ENCODE results near the gene OPRL1. TPM values are rescaled to one million over a fixed set of nuclear protein-coding genes. Genes with fewer than 3 reads are reported as not detected.
"Not testable (repeated sequence)": the region's sequence is repeated elsewhere in the genome, so short reads cannot be mapped to it uniquely, and the experiment has no call there.

OPRL1 gene
- total RNA-seq, 1 donor from 2014 or later, result 1.4 TPM

DNA sequence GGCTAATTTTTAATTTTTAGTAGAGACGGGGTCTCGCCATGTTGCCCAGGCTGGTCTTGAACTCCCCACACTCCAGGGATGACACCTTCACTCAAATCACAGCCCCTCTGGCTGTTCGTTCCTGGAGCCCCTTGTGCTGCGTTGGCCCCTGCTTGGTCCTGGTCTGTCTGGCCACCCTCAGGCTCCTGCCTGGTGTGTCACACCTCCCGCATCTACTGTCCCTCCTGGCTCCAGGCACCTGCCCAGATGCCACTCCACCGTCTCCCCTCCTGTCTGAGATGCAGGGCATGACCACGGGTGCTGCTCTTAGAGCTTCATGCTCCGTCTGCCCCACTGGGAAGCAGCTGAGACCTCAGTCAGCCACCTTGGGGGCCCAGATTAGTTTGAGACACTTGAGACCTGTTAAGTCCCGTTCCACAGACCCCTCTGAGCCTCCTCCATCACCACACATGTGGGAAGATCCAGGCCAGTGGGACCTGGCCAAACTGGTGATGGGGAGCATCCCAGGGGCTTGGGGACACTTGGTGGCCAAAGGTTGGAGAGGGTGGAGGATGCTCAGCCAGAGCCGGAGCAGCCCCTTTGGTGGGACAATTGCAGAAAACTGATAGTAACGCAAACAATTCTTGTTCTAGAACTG is 49.4 kb downstream of the OPRL1 start:
- Mint-ChIP-seq H3K4me1 (no peaks in the 10 kb centered on the region), H3K27ac (no peak overlapping the region), H3K27me3 (peaks cover 6% of the 10 kb centered on the region), H3K9me3 (no peaks in the 10 kb centered on the region), H3K4me3 (no peak overlapping the region), H3K36me3 (ENCODE audit: low read depth) (no peaks in the 10 kb centered on the region)
- TF ChIP-seq CTCF (IDR thresholded peaks at IDR 0.05), result no peak
- DNase-seq (no peak), ATAC-seq (ENCODE audit: low read depth) (no peak)
- CTCF ChIA-PET, result no interaction called here
- intact Hi-C loops (cut with micrococcal nuclease), result no loop called here
- POLR2A ChIA-PET, result no interaction called here

DNA sequence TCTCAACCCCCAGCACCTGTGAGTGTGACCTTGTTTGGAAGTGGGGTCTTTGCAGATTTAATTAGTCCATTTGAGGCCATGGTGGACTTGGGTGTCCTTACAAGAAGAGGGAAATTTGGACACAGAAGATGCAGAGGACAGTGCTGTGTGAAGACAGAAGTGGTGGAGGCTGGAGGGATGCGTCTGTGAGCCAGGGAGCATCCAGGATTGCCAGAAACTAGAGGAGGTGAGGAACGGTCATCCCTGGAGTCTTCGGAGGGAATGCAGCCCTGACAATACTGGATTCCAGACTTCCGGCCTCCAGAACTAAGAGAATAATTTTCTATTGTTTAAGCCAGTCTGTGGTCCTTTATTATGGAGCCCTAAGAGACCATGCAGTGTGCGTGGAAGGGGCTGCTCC is 50.4 kb downstream of the OPRL1 start:
- H3K4me3 Mint-ChIP-seq, result no peak overlapping the region
- intact Hi-C loops (cut with micrococcal nuclease), result no loop called here
- no peak overlapping the region for H3K27ac Mint-ChIP-seq
- no peaks in the 10 kb centered on the region for H3K9me3 Mint-ChIP-seq
- no peaks in the 10 kb centered on the region for H3K36me3 Mint-ChIP-seq (ENCODE audit: low read depth)
- H3K4me1 Mint-ChIP-seq, result no peaks in the 10 kb centered on the region
- CTCF ChIA-PET, result no interaction called here
- ATAC-seq (ENCODE audit: low read depth), result no peak
- DNase-seq, result no peak
- TF ChIP-seq CTCF (IDR thresholded peaks at IDR 0.05), result no peak
- H3K27me3 Mint-ChIP-seq, result peaks cover 6% of the 10 kb centered on the region
- POLR2A ChIA-PET, result no interaction called here

- TF ChIP-seq CTCF (IDR thresholded peaks at IDR 0.05), result no peak
- Mint-ChIP-seq H3K9me3 (no peaks in the 10 kb centered on the region), H3K4me1 (no peaks in the 10 kb centered on the region), H3K27me3 (peaks cover 6% of the 10 kb centered on the region), H3K36me3 (ENCODE audit: low read depth) (no peaks in the 10 kb centered on the region), H3K4me3 (no peak overlapping the region), H3K27ac (no peak overlapping the region)
- intact Hi-C loops (cut with micrococcal nuclease), result no loop called here
- DNase-seq (no peak), ATAC-seq (ENCODE audit: low read depth) (no peak)
- ChIA-PET CTCF (no interaction called here), POLR2A (no interaction called here)
Measured at GRCh38 chr20:64130876-64131275, 51.0 kb downstream of the OPRL1 start.

DNA sequence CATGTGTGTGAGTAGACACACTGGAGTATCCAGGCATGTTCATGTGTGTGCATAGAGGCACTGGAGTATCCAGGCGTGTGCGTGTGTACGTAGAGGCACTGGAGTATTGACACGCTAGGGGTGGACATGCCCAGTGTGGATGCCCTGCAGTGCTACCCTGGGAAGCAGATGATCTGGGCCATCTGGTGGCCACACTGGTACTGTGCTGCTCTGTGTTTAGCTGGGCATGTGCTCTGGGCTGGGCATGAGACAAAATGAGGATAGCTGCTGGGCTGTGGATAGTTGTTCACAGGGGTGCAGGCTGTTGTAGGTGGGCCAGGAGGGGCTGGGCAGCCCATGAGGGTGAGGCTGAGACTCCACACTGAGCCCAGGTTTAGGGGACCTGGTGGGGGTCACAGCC is 51.5 kb downstream of the OPRL1 start:
- intact Hi-C loops (cut with micrococcal nuclease), result no loop called here
- no peak for TF ChIP-seq CTCF (IDR thresholded peaks at IDR 0.05)
- ChIA-PET CTCF (no interaction called here), POLR2A (no interaction called here)
- ATAC-seq (ENCODE audit: low read depth) (no peak), DNase-seq (no peak)
- H3K4me1 Mint-ChIP-seq, result no peaks in the 10 kb centered on the region
- peaks cover 6% of the 10 kb centered on the region for H3K27me3 Mint-ChIP-seq
- H3K27ac Mint-ChIP-seq, result no peak overlapping the region
- H3K36me3 Mint-ChIP-seq (ENCODE audit: low read depth), result no peaks in the 10 kb centered on the region
- H3K9me3 Mint-ChIP-seq, result no peaks in the 10 kb centered on the region
- no peak overlapping the region for H3K4me3 Mint-ChIP-seq

GRCh38 chr20:64133951-64134407 is 54.1 kb downstream of the OPRL1 start:
- intact Hi-C loops (cut with micrococcal nuclease), result no loop called here
- no peak for TF ChIP-seq CTCF (IDR thresholded peaks at IDR 0.05)
- no peak overlapping the region for H3K27ac Mint-ChIP-seq
- DNase-seq (no peak), ATAC-seq (ENCODE audit: low read depth) (no peak)
- no peaks in the 10 kb centered on the region for H3K9me3 Mint-ChIP-seq
- no peaks in the 10 kb centered on the region for H3K4me1 Mint-ChIP-seq
- H3K36me3 Mint-ChIP-seq (ENCODE audit: low read depth), result no peaks in the 10 kb centered on the region
- peaks cover 3% of the 10 kb centered on the region for H3K27me3 Mint-ChIP-seq
- H3K4me3 Mint-ChIP-seq, result no peak overlapping the region
- POLR2A ChIA-PET, result no interaction called here
- CTCF ChIA-PET, result no interaction called here

GRCh38 chr20:64134744-64135143 is 54.9 kb downstream of the OPRL1 start:
- H3K27ac Mint-ChIP-seq; intact Hi-C loops (cut with micrococcal nuclease); CTCF ChIA-PET; H3K4me3 Mint-ChIP-seq; H3K27me3 Mint-ChIP-seq; H3K4me1 Mint-ChIP-seq; H3K9me3 Mint-ChIP-seq; POLR2A ChIA-PET; H3K36me3 Mint-ChIP-seq (ENCODE audit: low read depth); ATAC-seq (ENCODE audit: low read depth); DNase-seq: not testable (repeated sequence)

Measured in activated B cell treated with CpG ODN at 0.5 μM for 24 hours (primary cell).